CD4-positive, alpha-beta memory T cell (primary cell): ENCODE data around the gene MAP4. TPM values are rescaled to one million over a fixed set of nuclear protein-coding genes. Genes with fewer than 3 reads are reported as not detected.
A peak's percentile ranks its signal among the peaks of the same experiment; 100 is the strongest.
"Not testable (repeated sequence)": the region's sequence is repeated elsewhere in the genome, so short reads cannot be mapped to it uniquely, and the experiment has no call there.

ENCODE experiments used
- CTCF ChIA-PET: fragments of 350-600 bp; sonication (Branson Sonifier 250); formaldehyde crosslinking; loops from one replicate; lab custom pipeline; 2021; ENCODE audit warnings: inconsistent platforms; ENCODE audit not compliant: partially characterized antibody; lab: Charles Lee
- POLR2A ChIA-PET: fragments of 350-600 bp; sonication (Branson Sonifier 250); formaldehyde crosslinking; loops from one replicate; lab custom pipeline; 2021; ENCODE audit not compliant: partially characterized antibody; lab: Charles Lee
- DNase-seq, 5 donors: peaks; one replicate each; pipeline versions ENCODE4 v3.0.0 to v3.0.0-alpha.2; 2020 to 2022; ENCODE audit warnings: mixed read lengths in 1 of 5
- H3K27ac ChIP-seq: one replicate; pipeline ENCODE4 v1.7.0; 2013; ENCODE audit warnings: low read depth, low read length
- H3K27me3 ChIP-seq: 2 replicates; pipeline ENCODE4 v1.7.0; 2013; ENCODE audit warnings: mild to moderate bottlenecking, low read length, moderate library complexity; ENCODE audit not compliant: insufficient read depth
- H3K36me3 ChIP-seq: 2 replicates; pipeline ENCODE4 v1.7.0; 2013; ENCODE audit warnings: mild to moderate bottlenecking, low read length, moderate library complexity; ENCODE audit not compliant: insufficient read depth
- H3K4me1 ChIP-seq: 2 replicates; pipeline ENCODE4 v1.7.0; 2013; ENCODE audit warnings: mild to moderate bottlenecking, low read length, moderate library complexity; ENCODE audit not compliant: insufficient read depth
- H3K4me3 ChIP-seq, 2 donors: one replicate each; pipeline ENCODE4 v1.7.0; 2013; ENCODE audit warnings: low read length in 2 of 2, mild to moderate bottlenecking in 1 of 2
- H3K9me3 ChIP-seq, 2 donors: one replicate each; pipeline ENCODE4 v1.7.0; 2013; ENCODE audit warnings: low read length in 2 of 2, control low read depth in 1 of 2; ENCODE audit not compliant: control insufficient read depth in 1 of 2
- H3K27ac Mint-ChIP-seq, 7 donors: one replicate each; pipeline ENCODE4 v1.8.0; 2020 to 2021; ENCODE audit warnings: mixed read lengths in 7 of 7, mild to moderate bottlenecking in 6 of 7, inconsistent platforms in 3 of 7, moderate library complexity in 3 of 7
- H3K27me3 Mint-ChIP-seq, 2 donors: one replicate each; pipeline ENCODE4 v1.8.0; 2020 to 2021; ENCODE audit warnings: mixed read lengths in 2 of 2
- H3K36me3 Mint-ChIP-seq, 2 donors: one replicate each; pipeline ENCODE4 v1.8.0; 2020 to 2021; ENCODE audit warnings: mixed read lengths in 2 of 2, inconsistent platforms in 1 of 2, mild to moderate bottlenecking in 1 of 2
- H3K4me1 Mint-ChIP-seq, 4 donors: one replicate each; pipeline ENCODE4 v1.8.0; 2020 to 2021; ENCODE audit warnings: mixed read lengths in 4 of 4, mild to moderate bottlenecking in 1 of 4
- H3K4me3 Mint-ChIP-seq, 8 donors: one replicate each; pipeline ENCODE4 v1.8.0; 2020 to 2021; ENCODE audit warnings: mixed read lengths in 8 of 8, mild to moderate bottlenecking in 7 of 8, moderate library complexity in 6 of 8, inconsistent platforms in 3 of 8
- H3K9me3 Mint-ChIP-seq, 8 donors: one replicate each; pipeline ENCODE4 v1.8.0; 2020 to 2021; ENCODE audit warnings: mixed read lengths in 8 of 8, mild to moderate bottlenecking in 5 of 8, inconsistent platforms in 3 of 8, moderate library complexity in 1 of 8
- intact Hi-C: fragments of 100-400 bp; cut with micrococcal nuclease; formaldehyde crosslinking; loops from one replicate; pipeline ENCODE4 v1.15.1; 2023
- polyA plus RNA-seq, 2 donors: library from polyadenylated mRNA; unstranded; fragments of 300-500 nt; fragmentation: Illumina TruSeq; gene quantifications; one replicate each; pipeline ENCODE4 v1.2.3, GENCODE V29; 2021
- total RNA-seq, 2 experiments: library from RNA; stranded (reverse); gene quantifications; one replicate each; pipeline ENCODE4 v1.2.3, GENCODE V29; 2021

MAP4 gene
- total and polyA plus RNA-seq, 4 experiments from 2014 or later = 4.4 to 72.6 (median 67.8) TPM

DNA sequence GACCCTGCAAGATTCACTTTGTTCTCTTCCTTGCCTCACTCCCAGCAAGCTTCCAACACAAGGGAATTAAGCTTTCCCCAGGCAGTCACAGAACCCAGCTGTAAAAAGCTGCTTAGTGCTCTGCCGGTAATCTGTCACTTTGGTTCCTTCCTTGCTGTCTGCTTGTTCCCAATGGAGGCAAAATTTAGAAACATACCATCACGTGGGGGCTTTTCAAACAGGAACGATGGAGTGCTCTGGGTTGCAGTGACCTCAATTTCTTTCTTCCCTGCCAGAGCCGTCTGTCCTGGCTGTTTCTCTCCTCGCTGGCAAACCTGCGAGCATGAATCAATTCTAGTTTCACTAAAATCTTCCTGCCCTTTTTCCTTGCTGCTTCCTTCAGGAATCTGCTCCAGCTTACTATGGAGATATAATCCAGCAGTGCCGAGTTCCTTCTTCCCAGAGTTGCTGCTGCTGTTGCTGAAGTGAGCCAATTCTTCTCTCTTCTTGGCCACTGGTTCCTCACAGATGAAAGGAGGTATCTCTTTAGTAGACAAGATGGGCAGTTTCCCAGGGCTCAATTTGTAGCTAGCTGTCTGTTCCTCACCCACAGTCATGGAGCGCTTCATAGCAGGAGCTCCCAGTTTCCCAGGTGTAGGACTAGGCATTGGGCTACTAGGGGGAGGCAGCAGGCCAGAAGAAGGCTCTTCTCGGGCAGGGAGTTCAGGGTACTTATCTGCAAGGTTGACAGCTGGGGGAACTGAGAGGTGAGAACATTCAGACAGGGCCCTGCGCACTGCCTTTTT lies 125.2 kb downstream of the MAP4 start:
- Histone ChIP-seq H3K36me3 (peaks cover 13% of the 10 kb centered on the region), H3K27ac (no peak overlapping the region), H3K9me3 (no peaks in the 10 kb centered on the region), H3K4me3 (no peak overlapping the region), H3K4me1 (no peaks in the 10 kb centered on the region), H3K27me3 (no peaks in the 10 kb centered on the region)
- ChIA-PET CTCF (interaction anchor here (1.1 kb wide), 1 partner anchor 99 kb away, joined by 3 read pairs; no protein-coding TSS in a partner anchor), POLR2A (no interaction called here)
- H3K4me3 Mint-ChIP-seq = no peak overlapping the region
- peaks cover 0 to 8% (median 4%) of the 10 kb centered on the region in 4 donors for H3K4me1 Mint-ChIP-seq
- no peaks in the 10 kb centered on the region for H3K9me3 Mint-ChIP-seq
- intact Hi-C loops = no loop called here
- no peak for DNase-seq
- no peaks in the 10 kb centered on the region for H3K27me3 Mint-ChIP-seq
- peak overlapping the region in 1 of 7 donors; percentile 51 for H3K27ac Mint-ChIP-seq
- H3K36me3 Mint-ChIP-seq = peaks cover 36 to 40% of the 10 kb centered on the region in 2 donors

DNA sequence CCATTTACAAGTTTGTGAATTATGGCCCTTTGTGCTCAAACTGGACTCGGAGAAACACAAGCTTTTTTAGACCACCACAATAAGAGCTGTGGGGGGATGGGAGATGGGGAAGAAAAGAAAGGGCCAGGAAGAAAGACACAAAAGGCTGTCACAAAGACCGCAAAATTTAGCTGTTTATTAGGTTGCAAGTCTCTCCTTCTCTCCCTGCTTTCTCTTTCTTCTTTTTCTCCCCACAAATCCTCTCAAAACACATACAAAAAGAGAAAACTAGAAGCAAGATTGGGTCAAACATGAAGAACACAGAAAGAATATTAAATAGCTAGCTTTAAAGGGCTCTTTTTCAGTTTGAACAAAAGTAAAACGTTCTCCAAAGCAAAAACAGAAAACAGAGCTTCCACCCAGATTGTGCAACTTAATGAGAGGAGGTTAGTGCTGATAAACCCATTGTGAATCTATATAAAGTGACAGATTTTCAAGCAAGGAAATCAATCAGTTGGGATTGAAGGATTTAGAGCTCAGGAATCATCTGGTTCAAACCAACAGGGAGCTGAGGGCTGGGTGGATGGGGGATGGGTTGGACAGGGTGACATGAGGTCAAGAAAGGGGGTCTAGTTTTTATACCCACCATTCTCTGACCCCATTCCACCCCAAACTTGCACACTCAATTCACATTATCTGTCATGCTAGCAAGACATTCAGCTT lies 125.9 kb downstream of the MAP4 start:
- no peaks in the 10 kb centered on the region for H3K4me1 ChIP-seq
- DNase-seq = no peak
- H3K4me3 Mint-ChIP-seq = no peak overlapping the region
- ChIA-PET CTCF (interaction anchor here (0.6 kb wide), 1 partner anchor 1263 kb away, joined by 3 read pairs; no protein-coding TSS in a partner anchor), POLR2A (no interaction called here)
- no peaks in the 10 kb centered on the region for H3K27me3 ChIP-seq
- peaks cover 35 to 38% of the 10 kb centered on the region in 2 donors for H3K36me3 Mint-ChIP-seq
- no peak overlapping the region for H3K27ac ChIP-seq
- intact Hi-C loops = no loop called here
- H3K27me3 Mint-ChIP-seq = no peaks in the 10 kb centered on the region
- H3K9me3 ChIP-seq = no peaks in the 10 kb centered on the region
- no peak overlapping the region for H3K4me3 ChIP-seq
- H3K9me3 Mint-ChIP-seq = no peaks in the 10 kb centered on the region
- H3K36me3 ChIP-seq = peaks cover 13% of the 10 kb centered on the region
- H3K4me1 Mint-ChIP-seq = peaks cover 0 to 9% (median 3%) of the 10 kb centered on the region in 4 donors
- H3K27ac Mint-ChIP-seq = peak overlapping the region in 1 of 7 donors; percentile 48

DNA sequence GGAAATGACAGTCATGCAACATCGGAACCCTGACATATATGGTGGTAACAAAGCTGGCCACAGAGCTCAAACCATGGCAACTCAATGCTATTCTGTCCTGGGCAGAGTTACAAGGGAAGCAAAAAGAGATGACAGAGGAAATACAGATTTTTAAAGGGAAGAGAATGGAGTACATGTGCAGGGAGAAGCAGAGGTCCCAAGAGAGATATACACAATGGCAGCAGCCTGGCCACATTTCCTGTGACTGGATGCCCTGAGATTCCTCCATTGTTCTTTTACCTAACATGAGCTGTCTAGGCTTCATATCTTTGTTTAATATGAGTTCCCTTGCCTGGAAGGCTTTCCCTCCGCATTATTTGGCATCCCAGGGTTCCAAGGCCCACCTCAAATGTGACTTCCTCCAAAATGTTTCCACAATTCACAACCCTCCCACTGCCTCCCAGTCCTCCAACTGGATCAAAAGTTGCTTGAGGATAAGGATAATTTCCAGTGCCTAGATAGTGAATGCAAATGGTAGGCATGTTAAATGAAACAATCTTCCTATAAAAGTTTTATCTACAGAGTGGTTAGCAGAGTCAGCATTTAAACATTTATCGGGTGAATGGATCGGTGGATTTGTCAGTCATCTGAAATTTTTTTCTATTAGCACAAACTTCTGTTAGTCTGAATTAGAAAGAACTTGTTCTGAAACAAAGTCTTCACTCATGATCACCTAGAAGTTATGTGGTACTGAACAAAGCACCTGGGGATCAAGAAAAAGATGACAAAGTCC lies 127.0 kb downstream of the MAP4 start:
- no peak overlapping the region for H3K4me3 Mint-ChIP-seq
- intact Hi-C loops = no loop called here
- ChIA-PET CTCF (interaction anchor here (0.6 kb wide), 1 partner anchor 1262 kb away, joined by 3 read pairs; no protein-coding TSS in a partner anchor), POLR2A (no interaction called here)
- Histone ChIP-seq H3K36me3 (peaks cover 17% of the 10 kb centered on the region), H3K9me3 (no peaks in the 10 kb centered on the region), H3K4me1 (no peaks in the 10 kb centered on the region), H3K27ac (no peak overlapping the region), H3K27me3 (no peaks in the 10 kb centered on the region), H3K4me3 (no peak overlapping the region)
- H3K36me3 Mint-ChIP-seq = peaks cover 40 to 42% of the 10 kb centered on the region in 2 donors
- no peak for DNase-seq
- no peaks in the 10 kb centered on the region for H3K27me3 Mint-ChIP-seq
- peaks cover 0 to 9% (median 3%) of the 10 kb centered on the region in 4 donors for H3K4me1 Mint-ChIP-seq
- H3K9me3 Mint-ChIP-seq = no peaks in the 10 kb centered on the region
- H3K27ac Mint-ChIP-seq = no peak overlapping the region

DNA sequence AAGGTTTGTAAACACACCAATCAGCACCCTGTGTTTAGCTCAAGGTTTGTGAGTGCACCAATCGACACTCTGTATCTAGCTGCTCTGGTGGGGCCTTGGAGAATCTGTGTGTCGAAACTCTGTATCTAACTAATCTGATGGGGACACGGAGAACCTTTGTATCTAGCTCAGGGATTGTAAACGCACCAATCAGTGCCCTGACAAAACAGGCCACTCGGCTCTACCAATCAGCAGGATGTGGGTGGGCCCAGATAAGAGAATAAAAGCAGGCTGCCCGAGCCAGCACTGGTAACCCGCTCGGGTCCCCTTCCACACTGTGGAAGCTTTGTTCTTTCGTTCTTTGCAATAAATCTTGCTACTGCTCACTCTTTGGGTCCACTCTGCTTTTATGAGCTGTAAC lies 128.2 kb downstream of the MAP4 start:
- H3K27ac ChIP-seq, H3K4me1 Mint-ChIP-seq, H3K9me3 ChIP-seq, DNase-seq, H3K27ac Mint-ChIP-seq, intact Hi-C loops, H3K4me3 ChIP-seq, H3K27me3 ChIP-seq, H3K4me1 ChIP-seq, H3K27me3 Mint-ChIP-seq, CTCF ChIA-PET, H3K9me3 Mint-ChIP-seq, H3K4me3 Mint-ChIP-seq, POLR2A ChIA-PET: not testable (repeated sequence)
- peaks cover 17% of the 10 kb centered on the region for H3K36me3 ChIP-seq
- peaks cover 35 to 42% of the 10 kb centered on the region in 2 donors for H3K36me3 Mint-ChIP-seq

DNA sequence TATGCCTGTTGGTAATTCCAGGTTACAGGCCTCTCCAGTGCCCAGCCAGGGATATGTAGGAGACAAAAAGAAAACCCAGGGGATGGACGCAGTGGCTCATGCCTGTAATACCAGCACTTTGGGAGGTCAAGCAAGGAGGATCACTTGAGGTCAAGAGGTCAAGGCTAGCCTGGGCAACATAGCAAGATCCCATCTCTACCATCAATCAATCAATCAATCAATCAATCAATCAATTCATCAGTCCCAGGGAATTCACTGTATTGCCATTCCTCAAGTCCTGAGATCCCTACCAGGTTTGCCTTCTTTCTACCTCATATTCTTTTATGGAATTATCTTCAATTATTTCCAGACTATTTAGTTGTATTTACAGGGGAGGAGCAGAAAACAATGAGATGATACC lies 131.0 kb downstream of the MAP4 start:
- no peaks in the 10 kb centered on the region for H3K27me3 Mint-ChIP-seq
- CTCF ChIA-PET = no interaction called here
- Histone ChIP-seq H3K9me3 (no peaks in the 10 kb centered on the region), H3K4me3 (no peak overlapping the region), H3K36me3 (peaks cover 4% of the 10 kb centered on the region), H3K27ac (no peak overlapping the region), H3K4me1 (no peaks in the 10 kb centered on the region), H3K27me3 (no peaks in the 10 kb centered on the region)
- peaks cover 0 to 5% (median 1%) of the 10 kb centered on the region in 4 donors for H3K4me1 Mint-ChIP-seq
- intact Hi-C loops = no loop called here
- peaks cover 11 to 28% of the 10 kb centered on the region in 2 donors for H3K36me3 Mint-ChIP-seq
- DNase-seq = no peak
- peak overlapping the region in 1 of 7 donors; percentile 37 for H3K27ac Mint-ChIP-seq
- H3K9me3 Mint-ChIP-seq = no peaks in the 10 kb centered on the region
- H3K4me3 Mint-ChIP-seq = no peak overlapping the region
- POLR2A ChIA-PET = no interaction called here

DNA sequence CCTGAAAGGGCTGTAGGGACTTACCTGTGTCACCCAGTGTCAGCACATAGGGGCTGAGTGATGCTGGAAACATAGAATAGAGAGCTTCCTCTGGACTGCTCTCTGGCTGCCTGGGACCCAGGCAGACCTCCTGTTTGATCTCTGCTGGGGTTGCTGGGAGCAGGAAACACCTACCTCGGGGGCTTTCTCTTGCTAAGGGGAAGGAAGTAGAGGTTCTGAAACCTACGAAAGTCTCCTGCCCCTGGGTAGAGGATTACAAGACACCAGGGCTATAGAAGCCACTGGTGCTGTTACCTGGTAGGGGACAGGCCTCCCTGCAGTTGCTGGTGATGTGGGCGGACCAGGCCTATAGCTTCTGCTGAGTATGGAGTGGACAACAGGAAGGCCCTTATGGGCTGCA lies 131.6 kb downstream of the MAP4 start:
- Histone ChIP-seq H3K9me3 (no peaks in the 10 kb centered on the region), H3K4me1 (no peaks in the 10 kb centered on the region), H3K27me3 (no peaks in the 10 kb centered on the region), H3K4me3 (no peak overlapping the region), H3K36me3 (peaks cover 4% of the 10 kb centered on the region), H3K27ac (no peak overlapping the region)
- DNase-seq = no peak
- ChIA-PET CTCF (no interaction called here), POLR2A (no interaction called here)
- Mint-ChIP-seq H3K4me3 (no peak overlapping the region), H3K4me1 (peaks cover 0 to 5% (median 1%) of the 10 kb centered on the region in 4 donors), H3K9me3 (no peaks in the 10 kb centered on the region), H3K27me3 (no peaks in the 10 kb centered on the region), H3K36me3 (peaks cover 10 to 28% of the 10 kb centered on the region in 2 donors), H3K27ac (peak overlapping the region in 1 of 7 donors; percentile 67)
- intact Hi-C loops = no loop called here

DNA sequence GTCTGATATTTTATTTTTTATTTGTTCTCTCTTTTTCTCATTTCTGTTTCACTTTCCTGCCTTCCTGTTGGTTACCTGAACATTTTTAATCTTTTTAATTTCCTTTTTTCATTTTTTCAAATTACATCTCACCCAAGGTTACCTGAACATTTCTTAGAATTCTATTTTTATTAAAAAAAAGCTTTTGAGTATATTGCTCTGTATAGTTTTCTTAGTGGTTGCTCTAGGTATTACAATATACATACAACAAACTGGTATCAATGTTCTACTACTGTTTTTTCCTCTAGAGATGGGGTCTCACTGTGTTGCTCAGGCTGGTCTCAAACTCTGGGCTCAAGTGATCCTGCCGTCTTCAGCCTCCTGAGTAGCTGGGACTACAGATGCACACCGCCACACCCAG lies 133.9 kb downstream of the MAP4 start:
- intact Hi-C loops = no loop called here
- H3K27me3 Mint-ChIP-seq = no peaks in the 10 kb centered on the region
- Histone ChIP-seq H3K4me1 (no peaks in the 10 kb centered on the region), H3K4me3 (no peak overlapping the region), H3K36me3 (peaks cover 4% of the 10 kb centered on the region), H3K27me3 (no peaks in the 10 kb centered on the region), H3K9me3 (no peaks in the 10 kb centered on the region), H3K27ac (no peak overlapping the region)
- peak overlapping the region in 1 of 7 donors; percentile 15 for H3K27ac Mint-ChIP-seq
- peaks cover 13 to 18% of the 10 kb centered on the region in 2 donors for H3K36me3 Mint-ChIP-seq
- POLR2A ChIA-PET = interaction anchor here (1.0 kb wide), 1 partner anchor 57 kb away, joined by 3 read pairs; no protein-coding TSS in a partner anchor
- H3K4me3 Mint-ChIP-seq = no peak overlapping the region
- no peak for DNase-seq
- CTCF ChIA-PET = no interaction called here
- H3K9me3 Mint-ChIP-seq = no peaks in the 10 kb centered on the region
- H3K4me1 Mint-ChIP-seq = peaks cover 0 to 7% (median 6%) of the 10 kb centered on the region in 4 donors
